ENCODE measurements around the gene SMG9.
"Not testable (repeated sequence)": the region's sequence is repeated elsewhere in the genome, so short reads cannot be mapped to it uniquely, and the experiment has no call there.

Gene SMG9

GRCh38 chr19:43690444-43690843 is 64.3 kb downstream of the SMG9 start:
- no peak for DNase-seq (ENCODE audit: low spot score)
- no peak for TF ChIP-seq CTCF (IDR thresholded peaks at IDR 0.05; ENCODE audit: extremely low read depth, missing control alignments)

- DNase-seq (ENCODE audit: low spot score), result no peak
- TF ChIP-seq CTCF (IDR thresholded peaks at IDR 0.05; ENCODE audit: extremely low read depth, missing control alignments), result no peak
These were observed 66.6 kb downstream of the SMG9 start for GRCh38 chr19:43688059-43688701.

GRCh38 chr19:43687660-43687997 is 67.1 kb downstream of the SMG9 start:
- no peak for DNase-seq (ENCODE audit: low spot score)
- no peak for TF ChIP-seq CTCF (IDR thresholded peaks at IDR 0.05; ENCODE audit: extremely low read depth, missing control alignments)

- no peak for TF ChIP-seq CTCF (IDR thresholded peaks at IDR 0.05; ENCODE audit: extremely low read depth, missing control alignments)
- no peak for DNase-seq (ENCODE audit: low spot score)
These were observed 70.4 kb downstream of the SMG9 start for GRCh38 chr19:43684326-43684725.

GRCh38 chr19:43683905-43684304 is 70.9 kb downstream of the SMG9 start:
- no peak for TF ChIP-seq CTCF (IDR thresholded peaks at IDR 0.05; ENCODE audit: extremely low read depth, missing control alignments)
- no peak for DNase-seq (ENCODE audit: low spot score)

GRCh38 chr19:43682824-43683661 is 71.7 kb downstream of the SMG9 start:
- TF ChIP-seq CTCF (IDR thresholded peaks at IDR 0.05; ENCODE audit: extremely low read depth, missing control alignments), result no peak
- DNase-seq (ENCODE audit: low spot score), result no peak

- DNase-seq (ENCODE audit: low spot score), result not testable (repeated sequence)
These were observed 72.5 kb downstream of the SMG9 start for GRCh38 chr19:43682269-43682668.

GRCh38 chr19:43681821-43682220 is 72.9 kb downstream of the SMG9 start:
- DNase-seq (ENCODE audit: low spot score), result no peak
- TF ChIP-seq CTCF (IDR thresholded peaks at IDR 0.05; ENCODE audit: extremely low read depth, missing control alignments), result no peak
